GM18870 (cell line): ENCODE data around the gene SLC15A4.
"Not testable (repeated sequence)": the region's sequence is repeated elsewhere in the genome, so short reads cannot be mapped to it uniquely, and the experiment has no call there.

Experiments used
- ATAC-seq: cut with Tn5 transposase; IDR thresholded peaks from one replicate; pipeline ENCODE4 v1.9.1; 2021; ENCODE audit warnings: moderate library complexity; ENCODE audit not compliant: unreplicated experiment

SLC15A4 gene

DNA sequence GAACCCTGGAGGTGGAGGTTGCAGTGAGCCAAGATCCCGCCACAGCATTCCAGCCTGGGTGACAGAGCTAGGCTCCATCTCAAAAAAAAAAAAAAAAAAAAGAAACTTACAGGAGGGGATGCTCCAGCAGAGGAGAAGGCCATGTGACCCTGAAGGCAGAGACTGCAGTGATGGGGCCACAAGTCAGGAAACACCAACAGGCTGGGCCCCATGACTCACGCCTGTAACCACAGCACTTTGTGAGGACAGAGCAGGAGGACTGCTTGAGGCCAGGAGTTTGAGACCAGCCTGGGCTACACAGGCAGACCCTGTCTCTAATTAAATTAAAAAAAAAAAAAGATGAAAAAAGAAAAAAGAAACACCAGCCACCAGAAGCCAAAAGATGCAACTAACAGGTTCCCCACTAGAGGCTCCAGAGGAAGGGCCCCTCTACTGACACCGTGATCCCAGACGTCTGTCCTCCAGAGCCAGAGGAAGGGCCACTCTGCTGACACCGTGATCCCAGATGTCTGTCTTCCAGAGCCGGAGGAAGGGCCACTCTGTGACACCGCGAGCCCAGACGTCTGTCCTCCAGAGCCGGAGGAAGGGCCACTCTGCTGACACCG, 20.4 kb upstream of the SLC15A4 start:
- ATAC-seq = no peak

DNA sequence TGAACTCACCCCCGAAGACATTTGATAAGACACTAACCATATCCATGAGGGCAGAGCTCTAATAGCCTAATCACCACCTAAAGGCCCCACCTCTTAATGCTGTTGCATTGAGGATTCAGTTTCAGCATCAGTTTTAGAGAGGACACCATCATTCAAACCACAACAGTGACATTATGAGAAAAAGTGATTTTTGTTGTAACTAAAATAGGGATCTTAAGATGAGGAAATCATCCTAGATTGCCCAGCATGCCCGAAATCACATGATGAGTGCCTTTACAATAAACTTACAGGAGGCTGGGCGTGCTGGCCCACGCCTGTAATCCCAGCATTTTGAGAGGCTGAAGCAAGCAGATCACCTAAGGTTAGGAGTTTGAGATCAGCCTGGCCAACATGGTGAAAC, 19.8 kb upstream of the SLC15A4 start:
- no peak for ATAC-seq

DNA sequence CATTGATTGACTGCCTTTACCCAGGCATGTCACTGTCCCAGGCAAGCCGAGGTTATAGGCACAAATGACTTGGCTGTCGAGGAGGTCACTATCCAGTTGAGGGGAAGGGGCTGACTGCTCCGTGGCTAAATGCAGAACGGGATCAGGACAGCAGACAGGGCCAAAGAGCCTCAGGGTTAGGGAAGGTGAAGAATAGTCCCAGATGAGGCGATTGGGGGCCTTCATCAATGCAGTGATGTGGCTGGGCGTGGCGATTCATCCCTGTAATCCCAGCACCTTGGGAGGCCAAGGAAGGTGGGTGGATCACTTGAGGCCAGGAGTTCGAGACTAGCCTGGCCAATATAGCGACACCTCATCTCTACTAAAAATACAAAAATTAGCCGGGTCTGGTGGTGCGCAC, 18.8 kb upstream of the SLC15A4 start:
- no peak for ATAC-seq

DNA sequence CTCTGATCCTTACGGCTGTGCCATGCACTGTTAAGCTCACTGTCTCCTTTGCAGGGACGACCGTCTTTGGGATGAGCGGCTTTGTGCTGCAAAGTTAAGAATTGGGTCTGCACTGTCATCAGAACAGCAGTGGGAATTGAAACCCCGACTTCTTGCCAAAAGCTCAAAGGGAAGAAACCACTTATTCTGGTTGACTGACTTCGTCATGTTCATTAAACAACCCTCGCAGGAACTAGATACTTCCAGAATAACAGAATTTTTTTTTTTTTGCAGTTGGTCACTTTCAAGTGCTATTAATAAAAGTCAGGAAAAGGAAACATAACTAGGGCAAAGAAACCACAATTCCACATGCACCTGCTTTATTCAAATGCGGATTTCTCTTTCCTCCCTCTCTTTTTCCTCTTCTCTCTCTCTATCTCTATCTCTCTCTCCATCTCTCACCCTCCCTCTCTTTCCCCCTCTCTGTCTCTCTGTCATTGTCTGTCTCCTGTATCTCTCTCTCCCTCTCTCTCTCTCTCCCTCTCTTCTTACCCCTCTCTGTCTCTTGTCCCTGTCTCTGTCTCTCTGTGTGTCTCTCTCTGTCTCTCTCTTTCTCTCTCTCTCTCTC, 17.2 kb upstream of the SLC15A4 start:
- ATAC-seq = peak; percentile 87

GRCh38 chr12:128839885-128840284, 16.1 kb upstream of the SLC15A4 start:
- ATAC-seq = not testable (repeated sequence)

GRCh38 chr12:128833418-128833817, 9.7 kb upstream of the SLC15A4 start:
- no peak for ATAC-seq

DNA sequence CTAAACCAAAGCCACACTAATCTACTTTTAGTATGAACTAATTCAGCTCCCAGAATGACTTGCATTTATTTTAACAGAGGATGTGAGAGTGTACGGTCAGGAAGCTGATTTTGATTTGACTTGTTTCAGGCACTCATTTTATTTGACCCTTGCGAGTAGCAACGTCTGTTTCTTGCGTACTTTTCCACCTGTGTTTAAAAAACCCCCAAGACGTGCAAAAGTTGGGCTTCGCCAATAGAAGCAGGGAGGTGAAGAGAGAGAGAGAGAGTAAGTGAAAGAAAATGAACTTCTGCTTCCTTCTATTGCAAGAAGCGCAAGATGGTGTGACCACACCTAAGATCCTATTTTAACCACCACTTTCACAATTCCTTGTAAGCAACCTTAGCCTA, 6.7 kb upstream of the SLC15A4 start:
- ATAC-seq = peak; percentile 58

- ATAC-seq = peak; percentile 92
Measured at GRCh38 chr12:128829861-128830504, 6.2 kb upstream of the SLC15A4 start.

DNA sequence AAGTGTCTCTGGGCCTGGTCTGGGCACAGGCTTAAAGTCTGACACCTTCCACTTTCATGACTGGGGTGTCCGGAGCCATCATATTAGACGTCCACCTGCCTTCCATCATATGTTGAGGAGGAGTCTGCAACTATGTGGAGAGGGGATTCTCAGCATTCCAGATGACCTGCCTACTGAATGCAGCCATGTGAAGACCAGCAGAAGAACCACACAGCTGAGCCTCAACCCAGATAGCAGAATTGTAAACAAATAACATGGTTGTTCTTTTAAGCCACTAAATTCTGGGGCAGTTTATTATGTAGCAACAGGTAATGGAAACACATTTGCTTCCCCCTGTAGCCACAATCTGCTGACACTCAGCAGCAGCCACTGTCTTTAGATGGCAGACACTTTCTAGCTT, 4.0 kb upstream of the SLC15A4 start:
- ATAC-seq = no peak

- no peak for ATAC-seq
Measured at GRCh38 chr12:128825835-128826234, 2.1 kb upstream of the SLC15A4 start.

- ATAC-seq = peak; percentile 19
Measured at GRCh38 chr12:128823216-128823915, 392 bp downstream of the SLC15A4 start.

- peak; percentile 53 for ATAC-seq
Measured at GRCh38 chr12:128820723-128821432, 2.9 kb downstream of the SLC15A4 start.

GRCh38 chr12:128820253-128820652, 3.5 kb downstream of the SLC15A4 start:
- ATAC-seq = no peak

DNA sequence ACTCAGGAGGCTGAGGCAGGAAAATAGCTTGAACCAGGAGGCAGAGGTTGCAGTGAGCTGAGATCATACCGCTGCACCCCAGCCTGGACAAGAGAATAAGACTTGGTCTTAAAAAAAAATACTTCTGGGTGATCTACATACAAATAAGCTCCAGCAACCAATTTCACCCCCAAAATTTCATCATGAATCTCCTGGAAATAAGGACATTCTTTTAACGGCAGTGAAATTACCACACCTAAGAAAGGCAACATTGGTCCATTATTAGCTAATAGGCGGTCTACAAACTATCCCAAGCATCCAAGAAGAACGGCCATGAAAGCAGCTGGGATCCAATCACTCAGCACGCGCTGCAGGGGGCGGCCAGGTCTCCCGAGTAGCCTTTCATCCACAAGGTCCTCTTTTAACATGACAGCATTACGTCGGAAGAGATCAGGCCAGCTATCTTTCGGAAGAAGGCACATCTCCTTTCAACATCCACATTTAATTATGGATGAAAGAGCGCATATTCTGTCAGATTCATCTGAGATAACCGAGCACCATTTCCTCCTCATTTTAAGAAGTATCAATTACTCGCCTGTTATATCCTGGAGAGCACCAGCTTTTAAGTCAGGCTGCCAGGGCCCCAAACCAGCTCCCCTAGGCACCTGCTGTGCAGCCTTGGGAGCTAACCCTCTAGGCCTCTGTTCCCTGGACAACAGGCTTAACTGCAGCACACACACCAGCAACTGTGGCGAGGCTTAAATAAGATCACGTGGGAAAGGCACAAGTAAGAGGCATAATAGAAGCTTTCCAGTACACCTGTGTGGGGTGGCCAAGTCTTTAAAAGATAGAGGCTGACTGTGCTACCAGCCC, 4.2 kb downstream of the SLC15A4 start:
- ATAC-seq = no peak

- peak; percentile 36 for ATAC-seq
Measured at GRCh38 chr12:128818065-128819022, 5.4 kb downstream of the SLC15A4 start.

DNA sequence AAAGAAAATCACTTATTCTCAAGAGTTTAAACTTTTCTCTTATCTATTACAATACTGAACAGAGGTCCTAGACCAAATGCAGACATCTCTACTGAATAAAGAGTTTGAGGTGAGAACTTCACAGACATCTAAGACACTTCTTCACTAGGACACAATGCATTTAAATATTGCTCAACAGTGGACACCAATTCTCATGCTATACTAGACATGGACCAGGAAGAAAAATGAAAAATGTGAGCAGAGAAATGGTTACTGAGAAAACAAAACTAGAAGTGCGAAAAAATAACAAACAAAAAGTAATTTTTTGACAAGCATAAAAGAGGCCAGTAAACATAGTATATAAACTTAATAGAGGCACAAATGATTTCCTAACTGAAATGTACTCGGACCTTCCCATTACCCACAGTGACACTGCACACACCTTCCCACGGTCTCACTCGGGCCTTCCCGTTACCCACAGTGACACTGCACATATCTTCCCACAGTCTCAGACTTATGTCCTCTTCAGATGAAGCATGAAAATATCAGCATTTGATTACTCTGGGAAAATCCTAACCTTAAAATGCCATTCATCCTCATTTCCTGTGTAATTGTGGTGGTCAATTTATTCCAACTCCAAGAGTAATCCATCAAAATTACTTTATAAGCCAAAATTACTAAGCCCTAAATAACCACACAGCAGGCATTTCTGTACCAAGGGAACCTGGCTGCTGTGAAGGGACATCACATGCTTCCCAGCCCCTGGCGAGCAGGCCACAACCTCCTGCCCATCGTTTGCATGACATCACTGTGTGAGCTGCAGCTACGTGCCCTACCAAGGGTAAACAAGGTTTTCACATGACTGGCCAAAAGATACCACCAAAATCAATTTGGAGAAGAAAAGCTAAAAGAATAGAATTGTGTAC, 6.4 kb downstream of the SLC15A4 start:
- ATAC-seq = peak; percentile 45

DNA sequence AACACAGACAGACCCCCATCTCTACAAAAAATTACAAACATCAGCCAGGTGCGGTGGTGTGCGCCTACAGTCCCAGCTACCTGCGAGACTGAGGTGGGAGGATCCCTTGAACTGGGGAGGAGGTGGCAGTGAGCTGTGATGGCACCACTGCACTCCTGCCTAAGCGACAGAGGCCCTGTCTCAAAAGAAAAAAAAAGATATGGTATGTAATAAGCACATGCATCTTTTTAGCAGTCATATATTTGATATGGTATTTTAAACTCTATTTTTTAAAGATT, 7.2 kb downstream of the SLC15A4 start:
- no peak for ATAC-seq
